Measurements from ENCODE around the gene RWDD2A.
A peak's percentile ranks its signal among the peaks of the same experiment; 100 is the strongest.

RWDD2A gene

DNA sequence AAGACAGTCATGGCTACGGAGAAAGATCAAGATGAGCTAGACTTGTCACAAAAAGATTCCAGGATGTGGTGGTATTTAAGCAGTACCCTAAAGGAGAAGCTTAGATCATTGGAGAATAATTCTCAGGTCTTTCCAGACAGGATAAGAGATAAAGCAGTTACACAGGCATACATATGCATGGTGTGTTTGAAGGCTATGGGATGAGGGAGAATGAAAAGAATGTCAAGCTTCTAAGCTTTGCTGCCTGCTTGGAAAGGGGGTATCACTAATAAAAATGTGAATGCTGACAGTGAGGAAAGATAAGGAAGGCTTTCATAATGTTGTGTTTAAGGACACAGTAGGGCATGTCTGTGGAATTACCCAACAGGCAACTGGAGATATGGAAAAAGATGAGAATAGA lies 28.1 kb downstream of the RWDD2A start:
- no peak for TF ChIP-seq GLIS3 (CRISPR knock-in tag; IDR thresholded peaks at IDR 0.05)
- no peak for TF ChIP-seq CSRNP3 (CRISPR knock-in tag; IDR thresholded peaks at IDR 0.05)
- peak; percentile 69 for TF ChIP-seq ISL1 (CRISPR knock-in tag; IDR thresholded peaks at IDR 0.05)
- no peak for TF ChIP-seq ESRRG (CRISPR knock-in tag; IDR thresholded peaks at IDR 0.05)
- peak; percentile 33; the same call in 1 of the 3 replicates for ATAC-seq

DNA sequence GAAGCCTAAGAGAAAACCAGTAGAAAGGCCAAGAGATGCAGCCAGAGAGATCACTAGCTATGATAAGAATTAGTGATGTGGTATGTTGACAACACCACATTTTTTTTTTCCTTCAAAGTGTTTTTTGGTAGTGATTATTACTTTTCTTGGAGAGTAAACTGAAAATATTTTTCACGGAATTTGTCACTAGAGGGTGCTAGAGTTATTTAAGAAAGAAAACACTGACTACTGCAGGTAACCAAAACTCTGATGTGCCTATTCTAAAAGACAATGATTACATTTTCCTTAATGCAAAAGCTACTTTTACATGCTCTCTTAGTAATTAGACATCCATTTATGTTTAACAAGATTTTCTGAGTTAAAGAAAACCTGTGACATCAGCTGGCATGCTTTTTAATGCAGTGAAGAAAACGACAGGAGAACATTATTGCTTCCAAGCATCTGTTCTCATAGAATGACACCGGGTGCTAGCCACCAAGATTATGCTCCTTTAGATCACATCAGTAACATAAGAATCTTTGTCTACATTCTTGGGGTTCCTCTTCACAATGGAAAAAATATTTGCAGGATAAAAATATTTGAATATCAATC lies 28.8 kb downstream of the RWDD2A start:
- TF ChIP-seq ZFP3 (CRISPR knock-in tag; IDR thresholded peaks at IDR 0.05) (no peak), ISL1 (CRISPR knock-in tag; IDR thresholded peaks at IDR 0.05) (no peak), TOX (CRISPR knock-in tag; IDR thresholded peaks at IDR 0.05; ENCODE audit: borderline replicate concordance) (no peak), POU6F1 (CRISPR knock-in tag; IDR thresholded peaks at IDR 0.05; ENCODE audit: borderline replicate concordance, low read depth) (no peak), ESRRG (CRISPR knock-in tag; IDR thresholded peaks at IDR 0.05) (no peak), PATZ1 (CRISPR knock-in tag; IDR thresholded peaks at IDR 0.05; ENCODE audit: borderline replicate concordance) (no peak), SNAI2 (CRISPR knock-in tag; IDR thresholded peaks at IDR 0.05) (no peak), CSRNP3 (CRISPR knock-in tag; IDR thresholded peaks at IDR 0.05) (no peak), ZNF565 (CRISPR knock-in tag; conservative IDR thresholded peaks at IDR 0.05; ENCODE audit: low read depth) (no peak), ZNF8 (CRISPR knock-in tag; IDR thresholded peaks at IDR 0.05) (no peak), TCF4 (CRISPR knock-in tag; IDR thresholded peaks at IDR 0.05; ENCODE audit: borderline replicate concordance) (no peak), OSR1 (CRISPR knock-in tag; IDR thresholded peaks at IDR 0.05) (no peak), CREB5 (CRISPR knock-in tag; IDR thresholded peaks at IDR 0.05; ENCODE audit: low read depth) (no peak)
- TF ChIP-seq, protein P1, sequence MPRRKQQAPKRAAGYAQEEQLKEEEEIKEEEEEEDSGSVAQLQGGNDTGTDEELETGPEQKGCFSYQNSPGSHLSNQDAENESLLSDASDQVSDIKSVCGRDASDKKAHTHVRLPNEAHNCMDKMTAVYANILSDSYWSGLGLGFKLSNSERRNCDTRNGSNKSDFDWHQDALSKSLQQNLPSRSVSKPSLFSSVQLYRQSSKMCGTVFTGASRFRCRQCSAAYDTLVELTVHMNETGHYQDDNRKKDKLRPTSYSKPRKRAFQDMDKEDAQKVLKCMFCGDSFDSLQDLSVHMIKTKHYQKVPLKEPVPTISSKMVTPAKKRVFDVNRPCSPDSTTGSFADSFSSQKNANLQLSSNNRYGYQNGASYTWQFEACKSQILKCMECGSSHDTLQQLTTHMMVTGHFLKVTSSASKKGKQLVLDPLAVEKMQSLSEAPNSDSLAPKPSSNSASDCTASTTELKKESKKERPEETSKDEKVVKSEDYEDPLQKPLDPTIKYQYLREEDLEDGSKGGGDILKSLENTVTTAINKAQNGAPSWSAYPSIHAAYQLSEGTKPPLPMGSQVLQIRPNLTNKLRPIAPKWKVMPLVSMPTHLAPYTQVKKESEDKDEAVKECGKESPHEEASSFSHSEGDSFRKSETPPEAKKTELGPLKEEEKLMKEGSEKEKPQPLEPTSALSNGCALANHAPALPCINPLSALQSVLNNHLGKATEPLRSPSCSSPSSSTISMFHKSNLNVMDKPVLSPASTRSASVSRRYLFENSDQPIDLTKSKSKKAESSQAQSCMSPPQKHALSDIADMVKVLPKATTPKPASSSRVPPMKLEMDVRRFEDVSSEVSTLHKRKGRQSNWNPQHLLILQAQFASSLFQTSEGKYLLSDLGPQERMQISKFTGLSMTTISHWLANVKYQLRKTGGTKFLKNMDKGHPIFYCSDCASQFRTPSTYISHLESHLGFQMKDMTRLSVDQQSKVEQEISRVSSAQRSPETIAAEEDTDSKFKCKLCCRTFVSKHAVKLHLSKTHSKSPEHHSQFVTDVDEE (CRISPR knock-in tag; IDR thresholded peaks at IDR 0.05), result no peak
- peak; percentile 73 for ATAC-seq

DNA sequence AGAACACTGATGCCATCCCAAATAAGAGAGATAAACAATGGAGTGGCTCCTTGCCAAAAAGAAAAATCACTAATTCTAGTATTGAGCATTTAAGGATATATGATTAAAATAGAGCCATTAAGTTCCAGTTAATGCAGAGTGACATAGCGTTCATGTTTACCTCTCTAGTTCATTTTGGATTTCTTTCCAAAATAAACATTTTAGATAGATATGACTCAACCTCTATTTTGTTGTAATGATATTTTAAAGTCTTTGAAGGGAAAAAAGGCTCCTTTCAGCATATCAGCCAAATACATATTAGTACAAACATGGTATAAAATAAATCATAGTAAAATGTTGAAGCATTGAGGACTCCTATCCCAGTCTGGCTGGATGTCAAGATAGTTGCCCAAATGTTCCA lies 33.4 kb downstream of the RWDD2A start:
- TF ChIP-seq ISL1 (CRISPR knock-in tag; IDR thresholded peaks at IDR 0.05), result peak; percentile 86
- TF ChIP-seq RARB (CRISPR knock-in tag; IDR thresholded peaks at IDR 0.05), result no peak
- ATAC-seq, result no peak

DNA sequence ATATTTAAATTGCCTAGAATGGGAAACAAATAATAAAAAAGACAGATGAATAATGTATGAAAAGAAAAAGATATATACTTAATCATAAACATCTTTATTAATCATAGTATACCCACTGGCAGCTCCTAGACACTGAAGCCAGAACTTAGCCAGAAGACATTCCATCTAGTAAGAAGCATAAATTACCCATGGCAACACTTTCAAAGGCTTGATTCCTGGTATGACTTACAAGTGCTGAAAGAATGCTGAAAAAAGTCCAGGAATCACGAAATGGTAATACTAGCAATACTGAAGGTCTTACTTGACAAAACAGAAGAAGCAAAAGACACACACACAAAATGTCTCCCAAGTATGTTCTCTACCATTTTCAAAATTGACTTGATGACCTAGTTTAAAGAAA lies 38.0 kb downstream of the RWDD2A start:
- TF ChIP-seq RARB (CRISPR knock-in tag; IDR thresholded peaks at IDR 0.05), result no peak
- TF ChIP-seq ISL1 (CRISPR knock-in tag; IDR thresholded peaks at IDR 0.05), result peak; percentile 63
- peak; percentile 88 for ATAC-seq
